Heart left ventricle (tissue), 16 donors: ENCODE measurements around the gene MYO1H. TPM values are rescaled to one million over a fixed set of nuclear protein-coding genes. Genes with fewer than 3 reads are reported as not detected.

Experiments used
- ATAC-seq, 4 donors: fragments of 200-7000 bp; cut with Tn5 transposase; one replicate each; pipeline ENCODE4 v1.9.1; 2020 to 2022; ENCODE audit warnings: moderate library complexity in 4 of 4, mild to moderate bottlenecking in 3 of 4, moderate number of reproducible peaks in 1 of 4
- DNase-seq, 5 donors: peaks; one replicate each; pipeline ENCODE4 v3.0.0-alpha.2; 2020
- H3K27ac ChIP-seq, 12 donors: fragments of 200-600 bp; sonication (generic) in 4 of 12; one replicate each; pipeline versions ENCODE4 v1.5.0 to v1.8.0; 2016 to 2022; ENCODE audit warnings: mild to moderate bottlenecking in 2 of 12
- H3K27me3 ChIP-seq, 9 donors: fragments of 200-600 bp; sonication (generic) in 2 of 9; one replicate each; pipeline versions ENCODE4 v1.5.1 to v1.8.0; 2016 to 2022; ENCODE audit warnings: mild to moderate bottlenecking in 3 of 9
- H3K36me3 ChIP-seq, 9 donors: fragments of 200-600 bp; sonication (generic) in 2 of 9; one replicate each; pipeline versions ENCODE4 v1.5.0 to v1.8.0; 2018 to 2022; ENCODE audit warnings: mild to moderate bottlenecking in 2 of 9
- H3K4me1 ChIP-seq, 12 donors: fragments of 200-600 bp; sonication (generic) in 4 of 12; one replicate each; pipeline versions ENCODE4 v1.5.0 to v1.8.0; 2016 to 2022; ENCODE audit warnings: mild to moderate bottlenecking in 3 of 12
- H3K4me3 ChIP-seq, 12 donors: fragments of 200-600 bp; sonication (generic) in 4 of 12; one replicate each; pipeline versions ENCODE4 v1.5.0 to v1.8.0; 2017 to 2022; ENCODE audit warnings: mild to moderate bottlenecking in 9 of 12, moderate library complexity in 4 of 12
- H3K9me3 ChIP-seq, 12 donors: fragments of 200-600 bp; sonication (generic) in 4 of 12; one replicate each; pipeline versions ENCODE4 v1.5.0 to v1.8.0; 2016 to 2022; ENCODE audit warnings: mild to moderate bottlenecking in 1 of 12
- POLR2A ChIP-seq, 2 donors: fragments of 450-650 bp; IDR thresholded peaks; one replicate each; pipeline ENCODE4 v1.6.1; 2017; ENCODE audit warnings: antibody characterized with exemption in 2 of 2, mild to moderate bottlenecking in 2 of 2, moderate library complexity in 2 of 2
- WGBS, 4 donors: extraction: QIAGEN DNeasy Blood & Tissue Kit in 2 of 4; methylation state at CpG; one replicate each; pipeline versions ENCODE4 v1.1.5 to v1.1.7; 2013 to 2018; 5-methylcytosine and 5-hydroxymethylcytosine counted together
- intact Hi-C, 10 donors: fragments of 100-400 bp; cut with DNase I; formaldehyde crosslinking; loops; one replicate each; pipeline versions ENCODE4 v1.11.1 to v1.14.2; 2022
- polyA plus RNA-seq, 2 donors: library from polyadenylated mRNA; stranded (reverse); fragments of 200-250 nt; gene quantifications; one replicate each; pipeline ENCODE4 v1.2.3, GENCODE V29; 2013
- total RNA-seq, 9 donors: library from RNA; depleted of rRNA in 2 of 9; stranded (reverse); fragments of >200 nt in 2 of 9; fragmentation: NEBNext Ultra II Directional in 3 of 9; extraction: Animal tissue kit (Norgen Biotek cat#: 25700) in 3 of 9; gene quantifications; one replicate each; pipeline versions ENCODE4 v1.1.0 to v1.2.4, GENCODE V29; 2016 to 2023
- TF ChIP-seq, protein P1 (sequence below), 12 donors: fragments of 200-600 bp; sonication (generic) in 4 of 12; IDR thresholded peaks; one replicate each; pipeline versions ENCODE4 v1.5.0 to v1.8.0; 2018 to 2022; ENCODE audit warnings: antibody characterized with exemption in 12 of 12, mild to moderate bottlenecking in 5 of 12
- donor health status: ischemic (EF 13 %, LVEDD 7.1; RV severe dilation, severe dysfunction).
- donor health status: healthy with polysubstance abuse.
- donor health status: DM: no; HTN: yes; CAD: no.
- donor health status: DM: no; HTN: no; CAD: no.
- donor health status: ischemic (EF 25% LVEDD 6.9; RV normal size, moderate dysfunction).
- donor health status: ischemic (EF 25% LVEDD 5.7; RV mildly dilated, moderate dysfunction).
- donor health status: healthy.
- donor health status: DM: yes; HTN: yes; CAD: no.
- donor health status: ischemic (EF 35%, LVEDD 5.7; RV mildly dilated, moderate dysfunction).
- donor health status: nonischemic (EF 11% LVEDD 7.7; RV severe dilation, severe dysfunction).
- donor health status: DM: yes; HTN: yes; CAD: no.
- donor health status: PGD.
- donor health status: ischemic (EF 29% LVEDD 5.4; RV normal size, mild dysfunction).
- donor health status: nonischemic (EF 23%, LVEDD 6.1; RV moderate dilation, normal function).

MYO1H gene
- total and polyA plus RNA-seq, 11 donors: 0.04 to 1.00 (median 0.22) TPM; not detected in 3

DNA sequence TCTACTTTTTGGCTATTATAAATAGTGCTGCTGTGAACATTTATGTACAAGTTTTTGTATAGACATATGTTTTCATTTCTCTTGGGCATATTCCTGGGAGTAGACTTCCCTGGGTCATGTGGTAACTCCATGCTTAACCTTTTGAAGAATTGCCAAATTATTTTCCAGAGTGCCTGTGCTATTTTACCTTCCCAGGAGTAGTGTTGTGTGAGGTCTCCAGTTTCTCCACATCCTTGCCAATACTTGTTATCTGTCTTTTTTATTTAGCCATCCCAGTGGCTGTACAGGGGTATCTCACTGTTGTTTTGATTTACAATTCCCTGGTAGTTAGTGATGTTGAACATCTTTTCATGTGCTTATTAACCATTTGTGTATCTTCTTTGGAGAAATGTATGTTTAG, 148.6 kb downstream of the MYO1H start:
- Histone ChIP-seq H3K9me3 (no peaks in the 10 kb centered on the region), H3K36me3 (peaks cover 2 to 100% (median 94%) of the 10 kb centered on the region in 9 donors), H3K27ac (no peak overlapping the region), H3K27me3 (no peaks in the 10 kb centered on the region), H3K4me1 (no peaks in the 10 kb centered on the region), H3K4me3 (no peak overlapping the region)
- TF ChIP-seq, protein P1, sequence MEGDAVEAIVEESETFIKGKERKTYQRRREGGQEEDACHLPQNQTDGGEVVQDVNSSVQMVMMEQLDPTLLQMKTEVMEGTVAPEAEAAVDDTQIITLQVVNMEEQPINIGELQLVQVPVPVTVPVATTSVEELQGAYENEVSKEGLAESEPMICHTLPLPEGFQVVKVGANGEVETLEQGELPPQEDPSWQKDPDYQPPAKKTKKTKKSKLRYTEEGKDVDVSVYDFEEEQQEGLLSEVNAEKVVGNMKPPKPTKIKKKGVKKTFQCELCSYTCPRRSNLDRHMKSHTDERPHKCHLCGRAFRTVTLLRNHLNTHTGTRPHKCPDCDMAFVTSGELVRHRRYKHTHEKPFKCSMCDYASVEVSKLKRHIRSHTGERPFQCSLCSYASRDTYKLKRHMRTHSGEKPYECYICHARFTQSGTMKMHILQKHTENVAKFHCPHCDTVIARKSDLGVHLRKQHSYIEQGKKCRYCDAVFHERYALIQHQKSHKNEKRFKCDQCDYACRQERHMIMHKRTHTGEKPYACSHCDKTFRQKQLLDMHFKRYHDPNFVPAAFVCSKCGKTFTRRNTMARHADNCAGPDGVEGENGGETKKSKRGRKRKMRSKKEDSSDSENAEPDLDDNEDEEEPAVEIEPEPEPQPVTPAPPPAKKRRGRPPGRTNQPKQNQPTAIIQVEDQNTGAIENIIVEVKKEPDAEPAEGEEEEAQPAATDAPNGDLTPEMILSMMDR (IDR thresholded peaks at IDR 0.05): no peak
- no peak for TF ChIP-seq POLR2A (IDR thresholded peaks at IDR 0.05)
- DNase-seq (no peak), ATAC-seq (no peak)
- intact Hi-C loops: no loop called here

DNA sequence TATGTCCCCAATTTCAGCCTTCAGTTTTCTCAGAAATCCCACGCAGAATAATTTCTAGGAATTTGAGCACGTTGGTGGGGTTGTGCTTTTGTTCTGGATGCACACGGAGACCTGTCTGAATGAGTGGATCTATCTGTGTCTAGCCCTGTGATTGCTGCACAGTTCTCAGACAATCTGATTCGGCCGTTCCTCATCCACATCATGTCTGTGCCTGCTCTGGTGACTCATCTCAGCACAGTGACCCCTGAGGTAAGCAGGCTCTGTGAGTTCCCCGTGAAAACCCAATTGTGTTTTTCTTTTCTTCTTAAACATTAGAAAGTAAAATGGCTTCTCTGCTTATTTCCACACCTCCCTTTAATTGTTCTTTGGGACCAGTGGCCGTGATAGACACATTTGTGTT, 150.0 kb downstream of the MYO1H start:
- no peak overlapping the region for H3K27ac ChIP-seq
- H3K27me3 ChIP-seq: no peaks in the 10 kb centered on the region
- 93 to 95% (median 93%) methylated on average over 7 of the region's 7 CpGs for WGBS, 4 donors
- H3K4me1 ChIP-seq: no peaks in the 10 kb centered on the region
- ATAC-seq: no peak
- intact Hi-C loops: no loop called here
- H3K36me3 ChIP-seq: peaks cover 2 to 100% (median 94%) of the 10 kb centered on the region in 9 donors
- H3K4me3 ChIP-seq: no peak overlapping the region
- TF ChIP-seq, protein P1 (IDR thresholded peaks at IDR 0.05): no peak
- no peak for TF ChIP-seq POLR2A (IDR thresholded peaks at IDR 0.05)
- no peaks in the 10 kb centered on the region for H3K9me3 ChIP-seq
- no peak for DNase-seq

Other genes with a start within 250 kb of the MYO1H start
- gene ACACB, start 231.3 kb upstream of the MYO1H start, total RNA-seq: 100 to 1,000 TPM in 6 of 9 donors, 10 to 100 TPM in 3; 77.3 to 176 (median 135) TPM
- 100 to 1,000 TPM in 1 of 2 donors, 10 to 100 TPM in 1; 29.9 to 119 TPM for gene ACACB, start 231.3 kb upstream of the MYO1H start, polyA plus RNA-seq
- not detected for gene FOXN4, start 38.6 kb upstream of the MYO1H start, total RNA-seq
- gene FOXN4, start 38.6 kb upstream of the MYO1H start, polyA plus RNA-seq: not detected
- 10 to 100 TPM; 20.8 to 52.3 (median 37.1) TPM for gene KCTD10, start 129.4 kb downstream of the MYO1H start, total RNA-seq
- gene KCTD10, start 129.4 kb downstream of the MYO1H start, polyA plus RNA-seq: 10 to 100 TPM in 1 of 2 donors, 1 to 10 TPM in 1; 9.5 to 47.6 TPM
- gene UBE3B, start 129.7 kb downstream of the MYO1H start, total RNA-seq: 10 to 100 TPM; 45.7 to 82.7 (median 53.8) TPM
- 10 to 100 TPM; 19.1 to 24.4 TPM for gene UBE3B, start 129.7 kb downstream of the MYO1H start, polyA plus RNA-seq
- gene MMAB, start 225.6 kb downstream of the MYO1H start, total RNA-seq: 10 to 100 TPM; 29.5 to 43.3 (median 34.4) TPM
- gene MMAB, start 225.6 kb downstream of the MYO1H start, polyA plus RNA-seq: 10 to 100 TPM; 38.1 to 43.4 TPM
- 10 to 100 TPM in 5 of 9 donors, 1 to 10 TPM in 4; 7.9 to 14.9 (median 10.1) TPM for gene MVK, start 225.9 kb downstream of the MYO1H start, total RNA-seq
- gene MVK, start 225.9 kb downstream of the MYO1H start, polyA plus RNA-seq: 10 to 100 TPM; 13.4 to 13.9 TPM